ENCODE results near the gene SPINK8.
"Not testable (repeated sequence)": the region's sequence is repeated elsewhere in the genome, so short reads cannot be mapped to it uniquely, and the experiment has no call there.

The SPINK8 gene

DNA sequence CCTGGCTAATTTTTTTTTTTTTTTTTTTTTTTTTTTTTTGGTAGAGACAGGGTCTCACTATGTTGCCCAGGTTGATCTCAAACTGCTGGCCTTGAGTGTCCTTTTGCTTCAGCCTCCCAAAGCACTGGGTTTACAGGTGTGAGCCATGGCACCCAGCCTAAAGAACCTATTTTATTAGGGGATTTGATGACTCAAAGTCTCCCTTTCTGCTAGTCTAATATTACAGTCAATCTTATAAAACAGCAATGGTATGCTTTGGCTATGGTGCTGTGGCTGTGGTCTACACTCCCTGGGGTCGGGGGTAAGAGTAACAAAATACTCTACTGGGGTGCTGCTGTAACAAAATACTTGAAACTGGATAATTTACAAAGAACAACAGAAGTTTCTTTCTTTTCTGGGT, 47.8 kb downstream of the SPINK8 start:
- no peak overlapping the region for H3K4me3 ChIP-seq (ENCODE audit: low read depth, low read length)
- DNase-seq (ENCODE audit: low read depth), result no peak

DNA sequence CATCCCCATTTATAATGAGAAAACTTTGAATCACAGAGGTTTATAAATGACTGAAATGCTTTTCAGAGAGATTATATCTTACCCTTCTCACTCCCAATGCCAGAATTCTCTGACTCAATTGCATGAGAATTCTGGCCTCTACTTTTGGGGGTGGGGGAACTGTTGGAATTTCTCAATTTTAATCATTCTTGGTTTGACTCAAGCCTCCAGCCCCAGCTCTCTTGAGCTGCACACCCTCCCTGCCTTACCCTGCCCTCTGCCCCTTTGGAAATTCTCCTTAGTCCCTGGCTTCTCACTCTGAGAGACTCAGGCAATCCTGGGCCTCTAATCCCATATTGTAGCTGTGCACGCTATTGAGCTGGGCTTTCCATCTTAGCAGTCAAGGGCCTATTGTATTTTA, 48.3 kb downstream of the SPINK8 start:
- no peak for DNase-seq (ENCODE audit: low read depth)
- no peak overlapping the region for H3K4me3 ChIP-seq (ENCODE audit: low read depth, low read length)

DNA sequence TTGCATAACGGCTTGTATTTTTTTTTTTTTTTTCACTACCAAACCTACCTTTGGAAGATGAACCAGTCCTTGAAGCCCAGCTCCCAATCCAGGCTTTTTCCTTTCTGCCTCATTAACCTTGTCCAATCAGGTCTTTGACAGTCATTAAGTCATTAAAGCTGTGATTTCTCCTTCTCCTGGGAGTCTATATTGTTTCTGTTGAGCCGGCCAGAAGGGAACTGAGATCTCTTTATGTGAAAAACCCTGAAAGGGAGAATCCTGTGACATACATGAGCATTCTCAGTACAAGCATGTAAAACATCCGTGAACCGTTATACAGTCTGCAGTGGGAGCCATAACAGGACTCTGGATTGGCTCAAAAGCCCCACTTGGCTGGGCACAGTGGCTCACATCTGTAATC, 52.6 kb downstream of the SPINK8 start:
- H3K4me3 ChIP-seq (ENCODE audit: low read depth, low read length), result no peak overlapping the region
- DNase-seq (ENCODE audit: low read depth), result no peak

DNA sequence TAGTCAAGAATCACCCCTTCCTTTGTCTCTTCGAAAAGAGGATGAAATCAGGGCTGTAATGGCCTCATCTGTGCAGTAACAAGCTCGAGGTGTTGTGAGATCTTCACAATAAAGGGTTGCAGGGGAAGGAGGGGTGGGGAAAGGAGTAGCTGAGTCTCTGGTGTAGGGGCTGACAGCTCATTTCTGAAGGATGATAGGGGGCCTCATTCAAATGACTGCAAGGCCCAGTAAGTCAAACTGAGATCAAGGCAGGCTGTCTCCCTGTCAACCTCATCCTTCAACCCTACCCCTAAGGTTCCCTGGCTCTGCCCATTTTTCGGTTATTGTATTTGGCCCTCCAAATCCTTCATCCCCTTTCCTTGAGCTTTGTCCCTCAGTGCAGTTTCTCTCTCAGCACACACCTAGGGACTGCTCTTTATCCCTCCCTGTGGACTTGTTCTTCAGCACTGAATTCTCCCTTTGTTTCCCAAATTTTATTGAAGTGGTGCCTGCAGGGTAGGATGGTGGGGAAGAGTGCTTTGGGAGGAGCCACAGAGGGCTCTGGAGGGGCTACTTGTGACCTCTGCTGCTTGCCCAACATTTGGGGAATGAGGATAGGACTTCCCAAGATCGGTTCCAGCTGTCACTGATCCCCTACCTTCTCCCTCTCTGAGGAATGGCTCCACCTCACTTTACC, 54.4 kb downstream of the SPINK8 start:
- no peak for DNase-seq (ENCODE audit: low read depth)
- H3K4me3 ChIP-seq (ENCODE audit: low read depth, low read length), result no peak overlapping the region

DNA sequence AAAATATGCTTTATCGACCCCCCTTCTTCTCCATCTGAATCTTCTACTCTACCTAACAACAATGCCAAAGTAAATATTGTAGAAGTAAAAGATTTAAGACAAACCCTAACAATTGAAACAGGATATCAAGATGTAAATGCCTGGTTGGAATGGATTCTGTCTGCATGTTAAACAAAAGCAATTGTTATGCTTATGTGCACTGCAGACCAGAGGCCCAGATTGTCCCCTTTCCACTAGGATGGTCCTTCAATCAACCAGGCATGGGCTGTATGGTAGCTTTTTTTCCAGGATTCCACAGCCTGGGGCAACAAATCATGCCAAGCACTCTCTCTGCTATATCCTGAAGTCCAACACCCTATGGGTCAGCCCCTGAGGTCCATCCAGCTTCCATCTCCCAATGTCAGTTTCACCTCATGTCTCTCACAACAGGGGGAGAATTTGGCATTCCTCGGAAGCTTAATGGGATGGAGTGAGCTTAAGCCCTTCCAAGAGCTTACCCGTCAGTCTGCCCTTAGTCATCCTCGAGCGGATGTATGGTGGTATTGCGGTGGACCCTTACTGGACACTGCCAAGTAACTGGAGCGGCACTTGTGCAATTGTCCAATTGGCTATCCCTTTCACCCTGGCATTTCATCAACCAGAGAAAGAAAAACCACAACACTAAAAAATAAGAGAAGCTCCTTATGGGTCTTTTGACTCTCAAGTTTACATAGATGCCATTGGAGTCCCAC, 56.4 kb downstream of the SPINK8 start:
- DNase-seq (ENCODE audit: low read depth), result no peak
- no peak overlapping the region for H3K4me3 ChIP-seq (ENCODE audit: low read depth, low read length)

DNA sequence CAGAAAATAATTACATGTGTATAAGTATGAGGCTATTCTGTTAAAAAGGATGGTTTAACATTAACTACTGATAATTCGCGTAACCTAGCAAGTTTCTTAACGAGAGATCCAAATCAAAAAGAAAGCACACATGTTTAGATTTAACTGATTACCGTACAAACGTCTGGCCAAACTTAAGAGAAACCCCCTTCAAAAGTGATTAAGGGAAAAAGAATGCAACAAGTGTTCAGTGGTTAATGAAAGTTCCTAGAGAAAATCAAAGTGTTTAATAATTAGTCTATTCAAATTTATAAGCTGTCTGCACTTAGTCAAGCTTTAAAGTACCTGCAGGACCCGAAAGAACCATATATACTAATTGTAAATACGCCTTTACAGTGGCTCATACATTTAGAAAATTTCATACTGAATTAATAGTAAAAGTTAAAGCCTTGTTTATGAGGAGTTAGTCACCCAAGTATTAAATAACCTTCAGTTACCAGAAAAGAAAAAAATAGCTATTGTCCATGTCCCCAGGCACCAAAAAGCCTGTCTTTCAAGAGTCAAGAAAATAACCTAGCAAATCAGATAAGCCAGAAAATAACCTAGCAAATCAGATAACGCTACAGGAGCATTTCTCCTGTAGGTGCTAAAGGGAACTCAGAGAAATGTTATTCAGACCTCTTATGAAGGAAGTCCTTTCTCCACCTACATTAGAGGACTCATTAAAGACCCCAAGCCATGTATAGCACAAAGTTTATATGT, 58.0 kb downstream of the SPINK8 start:
- H3K4me3 ChIP-seq (ENCODE audit: low read depth, low read length), result no peak overlapping the region
- no peak for DNase-seq (ENCODE audit: low read depth)

DNA sequence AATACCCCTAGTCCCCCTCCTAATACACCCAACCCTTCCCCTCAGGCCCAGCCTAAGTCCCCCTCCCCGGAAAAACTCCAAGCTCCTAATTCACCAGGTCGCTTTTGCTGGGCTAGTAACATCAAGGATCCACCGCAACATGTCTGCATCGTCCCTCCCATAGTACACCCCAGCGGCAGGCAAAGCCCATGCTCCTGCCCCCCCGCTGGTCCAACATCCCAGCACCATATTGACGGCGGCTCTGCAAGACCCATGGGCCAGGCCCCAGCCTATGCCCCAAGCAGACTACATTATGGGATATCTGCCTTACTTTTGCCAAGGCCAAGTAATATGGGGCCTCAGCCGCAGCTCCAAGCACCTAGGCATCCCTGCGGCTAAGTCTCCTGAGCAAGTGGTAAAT, 59.0 kb downstream of the SPINK8 start:
- no peak overlapping the region for H3K4me3 ChIP-seq (ENCODE audit: low read depth, low read length)
- no peak for DNase-seq (ENCODE audit: low read depth)

DNA sequence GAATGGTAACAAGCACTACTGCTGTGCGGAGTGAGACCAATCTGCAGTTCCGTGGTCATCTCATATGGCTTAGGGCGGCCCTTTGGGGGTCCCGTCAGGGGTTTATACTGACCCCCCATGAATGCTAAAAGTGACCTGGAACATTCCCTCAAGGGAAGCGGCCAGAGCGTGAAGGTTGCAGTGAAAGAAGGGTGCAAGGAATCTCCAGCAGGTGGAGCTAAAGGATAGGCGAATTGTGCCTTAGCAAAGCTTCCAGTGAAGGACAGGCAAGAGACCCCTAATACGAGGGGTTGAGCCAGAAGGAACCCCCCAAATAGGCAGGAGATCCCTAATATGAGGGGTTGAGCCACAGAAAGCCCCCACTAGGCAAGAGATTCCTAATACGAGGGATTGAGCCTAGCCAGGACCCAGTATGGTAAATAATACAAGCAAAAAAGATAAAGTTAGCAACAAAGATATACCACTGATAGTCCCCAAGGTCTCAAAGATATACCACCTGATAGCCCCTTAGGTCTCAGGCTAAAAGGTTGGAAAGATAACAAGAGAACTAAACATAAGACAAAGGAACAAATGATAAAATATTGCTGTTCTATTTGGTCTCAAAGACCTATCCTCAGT, 59.8 kb downstream of the SPINK8 start:
- DNase-seq (ENCODE audit: low read depth), result peak; percentile 11
- H3K4me3 ChIP-seq (ENCODE audit: low read depth, low read length), result no peak overlapping the region

DNA sequence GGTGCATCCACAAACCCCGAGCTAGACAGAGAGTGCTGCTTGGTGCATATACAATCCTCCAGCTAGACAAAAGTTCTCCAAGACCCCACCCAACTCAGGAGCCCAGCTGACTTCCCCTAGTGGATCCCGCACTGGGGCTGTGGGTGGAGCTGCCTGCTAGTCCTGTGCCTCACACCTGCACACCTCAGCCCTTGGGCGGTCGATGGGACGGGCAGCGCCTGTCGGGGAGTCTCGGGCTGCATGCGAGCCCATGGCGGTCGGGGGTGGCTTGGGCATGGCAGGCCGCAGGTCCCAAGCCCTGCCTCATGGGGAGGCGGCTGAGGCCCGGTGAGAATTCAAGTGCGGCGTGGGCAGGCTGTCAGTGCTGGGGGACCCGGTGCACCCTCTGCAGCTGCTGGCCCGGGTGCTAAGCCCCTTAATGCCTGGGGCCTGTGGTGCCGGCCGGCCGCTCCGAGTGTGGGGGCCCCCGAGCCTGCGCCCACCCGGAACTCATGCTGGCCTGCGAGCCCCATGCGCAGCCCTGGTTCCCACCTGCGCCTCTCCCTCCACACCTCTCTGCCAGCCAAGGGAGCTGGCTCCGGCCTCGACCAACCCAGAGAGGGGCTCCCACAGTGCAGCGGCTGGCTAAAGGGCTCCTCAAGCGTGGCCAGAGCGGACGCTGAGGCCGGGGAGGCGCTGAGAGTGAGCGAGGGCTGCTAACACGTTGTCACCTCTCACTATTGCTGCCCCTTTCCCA, 61.5 kb downstream of the SPINK8 start:
- no peak for DNase-seq (ENCODE audit: low read depth)
- H3K4me3 ChIP-seq (ENCODE audit: low read depth, low read length), result no peak overlapping the region

DNA sequence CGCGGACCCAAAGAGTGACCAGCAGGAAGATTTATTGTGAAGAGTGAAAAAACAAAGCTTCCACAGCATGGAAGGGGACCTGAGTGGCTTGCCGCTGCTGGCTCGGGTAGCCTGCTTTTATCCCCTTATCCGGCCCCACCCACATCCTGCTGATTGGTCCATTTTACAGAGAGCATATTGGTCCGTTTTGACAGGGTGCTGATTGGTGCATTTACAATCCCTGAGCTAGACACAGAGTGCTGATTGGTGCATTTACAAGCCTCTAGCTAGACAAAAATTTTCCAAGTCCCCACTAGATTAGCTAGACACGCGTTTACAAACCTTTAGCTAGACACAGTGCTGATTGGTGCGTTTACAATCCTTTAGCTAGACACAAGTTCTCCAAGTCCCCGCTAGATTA, 62.2 kb downstream of the SPINK8 start:
- not testable (repeated sequence) for H3K4me3 ChIP-seq (ENCODE audit: low read depth, low read length); DNase-seq (ENCODE audit: low read depth)

DNA sequence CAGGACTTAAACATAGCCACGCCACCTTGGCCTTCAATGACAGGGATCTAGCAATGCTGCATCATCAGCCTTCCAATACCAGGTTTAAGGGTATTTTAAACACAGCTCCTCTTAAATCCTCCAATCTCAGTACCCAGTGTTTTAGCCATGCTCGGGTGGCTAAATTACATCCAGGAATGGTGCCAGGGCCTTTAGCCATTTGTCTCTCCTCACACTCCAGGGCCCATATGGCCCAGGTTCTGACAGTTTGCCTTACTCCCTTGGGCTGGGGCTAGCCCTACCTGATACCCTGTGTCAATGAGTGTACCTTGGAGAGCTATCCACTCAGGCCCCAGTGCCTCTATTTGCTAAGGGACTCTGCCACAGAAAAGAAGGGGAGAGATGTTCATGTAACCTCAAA, 63.2 kb downstream of the SPINK8 start:
- no peak for DNase-seq (ENCODE audit: low read depth)
- no peak overlapping the region for H3K4me3 ChIP-seq (ENCODE audit: low read depth, low read length)

DNA sequence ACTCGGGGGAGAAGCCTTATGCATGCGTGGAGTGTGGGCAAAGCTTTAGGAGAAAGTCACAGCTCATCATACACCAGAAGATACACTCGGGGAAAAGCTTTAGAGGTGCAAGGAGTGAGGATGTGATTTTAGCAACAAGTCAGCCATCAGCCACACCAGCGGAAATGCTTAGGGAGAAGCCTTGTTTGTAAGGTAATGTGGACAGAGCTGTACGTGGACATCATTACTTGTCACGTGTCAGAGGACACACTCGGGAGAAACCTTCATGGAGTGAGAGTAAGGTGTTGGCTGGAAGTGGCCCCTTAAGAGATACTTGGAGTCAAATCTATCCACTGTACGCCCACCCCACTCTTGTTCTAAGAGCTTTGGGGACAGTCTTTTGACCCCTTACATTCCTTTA, 63.9 kb downstream of the SPINK8 start:
- no peak overlapping the region for H3K4me3 ChIP-seq (ENCODE audit: low read depth, low read length)
- no peak for DNase-seq (ENCODE audit: low read depth)

DNA sequence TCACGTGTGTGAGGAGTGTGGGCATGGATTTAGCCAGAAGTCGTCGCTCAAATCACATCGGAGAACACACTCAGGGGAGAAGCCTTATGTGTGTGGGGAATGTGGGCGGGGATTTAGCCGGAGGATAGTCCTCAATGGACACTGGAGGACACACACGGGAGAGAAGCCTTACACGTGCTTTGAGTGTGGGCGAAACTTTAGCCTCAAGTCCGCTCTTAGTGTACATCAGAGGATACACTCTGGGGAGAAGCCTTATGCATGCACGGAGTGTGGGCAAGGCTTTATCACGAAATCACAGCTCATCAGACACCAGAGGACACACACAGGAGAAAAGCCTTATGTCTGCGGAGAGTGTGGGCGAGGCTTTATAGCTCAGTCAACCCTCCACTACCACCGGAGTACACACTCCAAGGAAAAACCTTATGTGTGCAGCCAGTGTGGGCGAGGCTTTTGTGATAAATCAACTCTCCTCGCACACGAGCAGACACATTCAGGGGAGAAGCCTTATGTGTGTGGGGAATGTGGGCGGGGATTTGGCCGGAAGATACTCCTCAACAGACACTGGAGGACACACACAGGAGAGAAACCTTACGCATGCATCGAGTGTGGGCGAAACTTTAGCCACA, 64.4 kb downstream of the SPINK8 start:
- H3K4me3 ChIP-seq (ENCODE audit: low read depth, low read length), result no peak overlapping the region
- DNase-seq (ENCODE audit: low read depth), result peak; percentile 49

DNA sequence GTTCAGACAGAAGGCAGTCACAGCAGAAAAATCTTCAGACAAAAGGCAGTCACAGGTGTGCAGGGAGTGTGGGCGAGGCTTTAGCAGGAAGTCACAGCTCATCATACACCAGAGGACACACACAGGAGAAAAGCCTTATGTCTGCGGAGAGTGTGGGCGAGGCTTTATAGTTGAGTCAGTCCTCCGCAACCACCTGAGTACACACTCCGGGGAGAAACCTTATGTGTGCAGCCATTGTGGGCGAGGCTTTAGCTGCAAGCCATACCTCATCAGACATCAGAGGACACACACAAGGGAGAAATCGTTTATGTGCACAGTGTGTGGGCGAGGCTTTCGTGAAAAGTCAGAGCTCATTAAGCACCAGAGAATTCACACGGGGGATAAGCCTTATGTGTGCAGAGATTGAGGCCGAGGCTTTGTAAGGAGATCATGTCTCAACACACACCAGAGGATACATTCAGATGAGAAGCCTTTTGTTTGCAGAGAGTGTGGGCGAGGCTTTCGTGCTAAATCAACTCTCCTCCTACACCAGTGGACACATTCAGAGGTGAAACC, 65.0 kb downstream of the SPINK8 start:
- H3K4me3 ChIP-seq (ENCODE audit: low read depth, low read length), result no peak overlapping the region
- DNase-seq (ENCODE audit: low read depth), result peak; percentile 31

DNA sequence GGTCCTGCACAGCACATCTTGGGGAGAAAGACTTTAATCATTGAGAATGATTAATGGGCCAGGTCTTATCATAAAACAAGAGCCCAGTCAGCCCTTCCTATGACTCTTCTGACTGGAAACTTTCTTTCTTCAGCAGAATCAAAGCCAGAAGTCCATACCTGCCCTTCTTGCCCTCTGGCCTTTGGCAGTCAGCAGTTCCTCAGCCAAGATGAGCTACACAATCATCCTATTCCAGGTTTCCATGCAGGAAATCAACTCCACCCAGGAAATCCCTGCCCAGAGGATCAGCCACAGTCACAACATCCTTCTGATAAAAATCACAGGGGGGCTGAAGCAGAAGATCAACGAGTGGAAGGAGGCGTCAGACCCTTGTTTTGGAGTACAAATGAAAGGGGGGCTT, 65.7 kb downstream of the SPINK8 start:
- no peak overlapping the region for H3K4me3 ChIP-seq (ENCODE audit: low read depth, low read length)
- DNase-seq (ENCODE audit: low read depth), result no peak

DNA sequence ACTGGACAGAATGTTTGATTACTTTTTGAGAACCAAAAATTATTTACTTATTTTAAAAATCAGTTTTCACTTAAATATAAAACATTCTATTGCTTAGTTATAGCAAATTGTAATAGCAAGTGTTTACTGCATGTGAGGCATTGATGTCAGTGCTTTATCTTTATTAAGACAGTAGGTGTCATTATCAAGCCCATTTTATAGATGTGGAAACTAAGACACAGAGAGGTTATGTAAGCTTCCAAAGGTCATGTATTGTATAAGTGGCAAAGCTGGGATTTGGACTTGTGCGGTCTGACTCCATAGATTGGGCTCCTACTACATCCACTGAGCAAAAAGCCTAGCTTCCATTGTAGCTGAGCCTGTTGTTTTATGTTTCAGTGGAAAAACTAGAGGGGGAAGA, 74.9 kb downstream of the SPINK8 start:
- DNase-seq (ENCODE audit: low read depth), result no peak
- H3K4me3 ChIP-seq (ENCODE audit: low read depth, low read length), result no peak overlapping the region
